Measurements from ENCODE around the gene AUH. TPM values are rescaled to one million over a fixed set of nuclear protein-coding genes. Genes with fewer than 3 reads are reported as not detected.

The AUH gene
- total and polyA plus RNA-seq, 2 donors (not counting 1 experiment from before 2014, with no cell fraction given): 11.3 to 55.5 TPM

GRCh38 chr9:91312717-91313325 is 48.9 kb downstream of the AUH start:
- no peak overlapping the region for H3K27ac ChIP-seq (ENCODE audit: insufficient read depth, low read length)
- H3K36me3 ChIP-seq (ENCODE audit: control insufficient read depth, insufficient read depth, low read length): no peaks in the 10 kb centered on the region
- H3K4me1 ChIP-seq (ENCODE audit: control insufficient read depth, extremely low read depth, insufficient read depth, low read length): no peaks in the 10 kb centered on the region
- H4K20me1 ChIP-seq (ENCODE audit: control insufficient read depth, extremely low read depth, insufficient read depth, low read length): no peaks in the 10 kb centered on the region
- H2AFZ ChIP-seq (ENCODE audit: low read length): no peak overlapping the region
- TF ChIP-seq CTCF (conservative IDR thresholded peaks at IDR 0.05 in 1 of 2, IDR thresholded peaks at IDR 0.05 in 1 of 2; ENCODE audit: low read depth in 1 of 2, low read length in 2 of 2) (no peak), EZH2 (IDR thresholded peaks at IDR 0.05; ENCODE audit: low read length, missing control alignments) (no peak)
- no peaks in the 10 kb centered on the region for H3K9me3 ChIP-seq (ENCODE audit: control insufficient read depth, insufficient read depth, low read depth, low read length)
- H3K4me3 ChIP-seq (replicated peaks in 1 of 4; ENCODE audit: control extremely low read depth in 1 of 4, insufficient read depth in 1 of 4, low read depth in 3 of 4, low read length in 4 of 4): no peak overlapping the region
- H3K27me3 ChIP-seq (ENCODE audit: control insufficient read depth, insufficient read depth, low read length): no peaks in the 10 kb centered on the region
- peak in 1 of 2 donors; percentile 44 for DNase-seq (ENCODE audit: low read depth in 2 of 2)
- no peak overlapping the region for H3K4me2 ChIP-seq (ENCODE audit: extremely low read depth, insufficient read depth, low read length)
- no peaks in the 10 kb centered on the region for H3K79me2 ChIP-seq (ENCODE audit: control insufficient read depth, insufficient read depth, low read length)
- H3K9ac ChIP-seq (ENCODE audit: insufficient read depth, low read length): no peak overlapping the region

- H3K4me2 ChIP-seq (ENCODE audit: extremely low read depth, insufficient read depth, low read length): no peak overlapping the region
- H2AFZ ChIP-seq (ENCODE audit: low read length): no peak overlapping the region
- H3K9ac ChIP-seq (ENCODE audit: insufficient read depth, low read length): no peak overlapping the region
- H3K27me3 ChIP-seq (ENCODE audit: control insufficient read depth, insufficient read depth, low read length): no peaks in the 10 kb centered on the region
- no peaks in the 10 kb centered on the region for H3K79me2 ChIP-seq (ENCODE audit: control insufficient read depth, insufficient read depth, low read length)
- no peak overlapping the region for H3K4me3 ChIP-seq (replicated peaks in 1 of 4; ENCODE audit: control extremely low read depth in 1 of 4, insufficient read depth in 1 of 4, low read depth in 3 of 4, low read length in 4 of 4)
- H3K36me3 ChIP-seq (ENCODE audit: control insufficient read depth, insufficient read depth, low read length): no peaks in the 10 kb centered on the region
- no peak overlapping the region for H3K27ac ChIP-seq (ENCODE audit: insufficient read depth, low read length)
- H4K20me1 ChIP-seq (ENCODE audit: control insufficient read depth, extremely low read depth, insufficient read depth, low read length): no peaks in the 10 kb centered on the region
- DNase-seq (ENCODE audit: low read depth in 2 of 2): no peak
- no peaks in the 10 kb centered on the region for H3K9me3 ChIP-seq (ENCODE audit: control insufficient read depth, insufficient read depth, low read depth, low read length)
- H3K4me1 ChIP-seq (ENCODE audit: control insufficient read depth, extremely low read depth, insufficient read depth, low read length): no peaks in the 10 kb centered on the region
- no peak for TF ChIP-seq CTCF (conservative IDR thresholded peaks at IDR 0.05 in 1 of 2, IDR thresholded peaks at IDR 0.05 in 1 of 2; ENCODE audit: low read depth in 1 of 2, low read length in 2 of 2)
- no peak for TF ChIP-seq EZH2 (IDR thresholded peaks at IDR 0.05; ENCODE audit: low read length, missing control alignments)
Measured at GRCh38 chr9:91310037-91310436, 51.7 kb downstream of the AUH start.

GRCh38 chr9:91308191-91308590 is 53.5 kb downstream of the AUH start:
- DNase-seq (ENCODE audit: low read depth in 2 of 2): peak in 1 of 2 donors; percentile 38
- TF ChIP-seq EZH2 (IDR thresholded peaks at IDR 0.05; ENCODE audit: low read length, missing control alignments): no peak
- no peak for TF ChIP-seq CTCF (conservative IDR thresholded peaks at IDR 0.05 in 1 of 2, IDR thresholded peaks at IDR 0.05 in 1 of 2; ENCODE audit: low read depth in 1 of 2, low read length in 2 of 2)
- Histone ChIP-seq H3K27me3 (ENCODE audit: control insufficient read depth, insufficient read depth, low read length) (no peaks in the 10 kb centered on the region), H3K27ac (ENCODE audit: insufficient read depth, low read length) (no peak overlapping the region), H3K9ac (ENCODE audit: insufficient read depth, low read length) (no peak overlapping the region), H3K4me2 (ENCODE audit: extremely low read depth, insufficient read depth, low read length) (no peak overlapping the region), H3K36me3 (ENCODE audit: control insufficient read depth, insufficient read depth, low read length) (no peaks in the 10 kb centered on the region), H3K9me3 (ENCODE audit: control insufficient read depth, insufficient read depth, low read depth, low read length) (no peaks in the 10 kb centered on the region), H3K79me2 (ENCODE audit: control insufficient read depth, insufficient read depth, low read length) (no peaks in the 10 kb centered on the region), H3K4me1 (ENCODE audit: control insufficient read depth, extremely low read depth, insufficient read depth, low read length) (peaks cover 8% of the 10 kb centered on the region), H4K20me1 (ENCODE audit: control insufficient read depth, extremely low read depth, insufficient read depth, low read length) (no peaks in the 10 kb centered on the region), H2AFZ (ENCODE audit: low read length) (no peak overlapping the region), H3K4me3 (replicated peaks in 1 of 4; ENCODE audit: control extremely low read depth in 1 of 4, insufficient read depth in 1 of 4, low read depth in 3 of 4, low read length in 4 of 4) (no peak overlapping the region)

Data from fibroblast of lung (primary cell).